Body of pancreas (tissue), 4 donors: ENCODE data around the gene CACNA2D4. TPM values are rescaled to one million over a fixed set of nuclear protein-coding genes. Genes with fewer than 3 reads are reported as not detected.

Experiments used
- ATAC-seq: fragments of 150-250 bp; one replicate; pipeline ENCODE4 v1.9.1; 2016
- DNase-seq, 4 donors: peaks; one replicate each; pipeline ENCODE4 v3.0.0-alpha.2; 2019
- H3K27ac ChIP-seq, 4 donors: fragments of 200-600 bp; sonication (generic); 1 replicate in 3 of 4; 2 replicates in 1 of 4; pipeline versions ENCODE4 v1.5.1 to v1.6.1; 2016 to 2019; ENCODE audit warnings: mild to moderate bottlenecking in 1 of 4, mixed read lengths in 1 of 4, moderate library complexity in 1 of 4
- H3K27me3 ChIP-seq, 2 donors: fragments of 200-600 bp; sonication (generic); one replicate each; pipeline ENCODE4 v1.6.0; 2016; ENCODE audit warnings: mild to moderate bottlenecking in 1 of 2
- H3K36me3 ChIP-seq, 2 donors: fragments of 200-600 bp; sonication (generic); replicated peaks in 1 of 2; 2 replicates each; pipeline ENCODE4 v1.5.1; 2016; ENCODE audit warnings: low read depth in 2 of 2; ENCODE audit not compliant: insufficient read depth in 1 of 2
- H3K4me1 ChIP-seq: fragments of 200-600 bp; sonication (generic); one replicate; pipeline ENCODE4 v1.6.0; 2016
- H3K4me3 ChIP-seq, 2 donors: fragments of 200-600 bp; sonication (generic); 1 replicate in 1 of 2; 2 replicates in 1 of 2; pipeline ENCODE4 v1.5.1; 2016 to 2019
- H3K9me3 ChIP-seq, 3 donors: fragments of 200-600 bp; sonication (generic); 1 replicate in 2 of 3; 2 replicates in 1 of 3; pipeline ENCODE4 v1.5.1; 2016
- CTCF ChIP-seq, 7 experiments: fragments of 450-650 bp in 4 of 7; fragments of 200-600 bp in 3 of 7; sonication (generic) in 3 of 7; IDR thresholded peaks; one replicate each; pipeline ENCODE4 v1.5.1; 2016 to 2019; ENCODE audit warnings: antibody characterized with exemption in 7 of 7
- POLR2A ChIP-seq, 3 donors: fragments of 450-650 bp; IDR thresholded peaks; one replicate each; pipeline ENCODE4 v1.6.1; 2016; ENCODE audit warnings: antibody characterized with exemption in 3 of 3, mild to moderate bottlenecking in 2 of 3
- WGBS, 2 donors: methylation state at CpG; one replicate each; pipeline ENCODE4 v1.1.5; 2017; 5-methylcytosine and 5-hydroxymethylcytosine counted together
- intact Hi-C: fragments of 100-400 bp; cut with DNase I; formaldehyde crosslinking; loops from one replicate; pipeline ENCODE4 v1.15.1; 2023
- total RNA-seq, 2 donors: library from RNA; depleted of rRNA; stranded (reverse); fragments of >200 nt; gene quantifications; one replicate each; pipeline ENCODE4 v1.1.0, GENCODE V29; 2016

Gene CACNA2D4
- total RNA-seq, 2 donors from 2014 or later = 3.6 TPM; not detected in 1

GRCh38 chr12:1962051-1963020 lies 43.9 kb upstream of the CACNA2D4 start:
- H3K27me3 ChIP-seq = no peaks in the 10 kb centered on the region
- H3K4me3 ChIP-seq = no peak overlapping the region
- intact Hi-C loops = no loop called here
- H3K36me3 ChIP-seq = peaks cover 0 to 9% of the 10 kb centered on the region in 2 donors
- H3K4me1 ChIP-seq = no peaks in the 10 kb centered on the region
- 86 to 97% methylated on average over 5 of the region's 5 CpGs for WGBS, 2 donors
- ATAC-seq = no peak
- H3K9me3 ChIP-seq = no peaks in the 10 kb centered on the region
- no peak overlapping the region for H3K27ac ChIP-seq
- TF ChIP-seq POLR2A (IDR thresholded peaks at IDR 0.05) (no peak), CTCF (IDR thresholded peaks at IDR 0.05) (no peak)
- DNase-seq = no peak

- Histone ChIP-seq H3K36me3 (peaks cover 5 to 8% of the 10 kb centered on the region in 2 donors), H3K27ac (no peak overlapping the region)
- no peak for ATAC-seq
These were observed 38.3 kb upstream of the CACNA2D4 start for GRCh38 chr12:1956716-1957115.

GRCh38 chr12:1949771-1950470 lies 31.5 kb upstream of the CACNA2D4 start:
- Histone ChIP-seq H3K27ac (peak overlapping the region; percentile 80 to 85 (median 84)), H3K4me1 (peaks cover 25% of the 10 kb centered on the region), H3K27me3 (no peaks in the 10 kb centered on the region), H3K4me3 (no peak overlapping the region), H3K9me3 (no peaks in the 10 kb centered on the region), H3K36me3 (peaks cover 6 to 8% of the 10 kb centered on the region in 2 donors)
- intact Hi-C loops = no loop called here
- no peak for TF ChIP-seq POLR2A (IDR thresholded peaks at IDR 0.05)
- no peak for TF ChIP-seq CTCF (IDR thresholded peaks at IDR 0.05)
- peak in 2 of 4 donors; percentile 13 to 31 for DNase-seq
- 86% methylated on average over 15 of the region's 15 CpGs for WGBS, 2 donors
- no peak for ATAC-seq

More at GRCh38 chr12:1956716-1957115, 38.3 kb upstream of the CACNA2D4 start:
- Histone ChIP-seq H3K9me3 (no peaks in the 10 kb centered on the region), H3K4me3 (no peak overlapping the region), H3K4me1 (no peaks in the 10 kb centered on the region), H3K27me3 (no peaks in the 10 kb centered on the region)
- 90 to 91% methylated on average over 3 of the region's 3 CpGs for WGBS, 2 donors
- DNase-seq = no peak
- intact Hi-C loops = no loop called here
- TF ChIP-seq CTCF (IDR thresholded peaks at IDR 0.05) (no peak), POLR2A (IDR thresholded peaks at IDR 0.05) (no peak)

- peak in 4 of 7 experiments; percentile 37 to 51 (median 44) for TF ChIP-seq CTCF (IDR thresholded peaks at IDR 0.05)
- peak in 1 of 3 donors; percentile 14 for TF ChIP-seq POLR2A (IDR thresholded peaks at IDR 0.05)
- Histone ChIP-seq H3K27me3 (no peaks in the 10 kb centered on the region), H3K4me3 (no peak overlapping the region), H3K4me1 (peaks cover 25% of the 10 kb centered on the region), H3K36me3 (peaks cover 6 to 8% of the 10 kb centered on the region in 2 donors), H3K27ac (peak overlapping the region; percentile 80 to 85 (median 84)), H3K9me3 (no peaks in the 10 kb centered on the region)
- peak; percentile 81 to 94 (median 90) for DNase-seq
- 69 to 82% methylated on average over 9 to 10 of the region's 11 CpGs for WGBS, 2 donors
- ATAC-seq = peak; percentile 98
- intact Hi-C loops = no loop called here
These were observed 30.4 kb upstream of the CACNA2D4 start for GRCh38 chr12:1948883-1949282.
